A549 (cell line): ENCODE results near the gene PHIP. TPM values are rescaled to one million over a fixed set of nuclear protein-coding genes. Genes with fewer than 3 reads are reported as not detected.

ENCODE experiments used
- ATAC-seq, 2 experiments: fragments of 200-7000 bp in 1 of 2; fragments of >200 bp in 1 of 2; cut with Nextera tagmentation in 1 of 2; cut with Tn5 transposase in 1 of 2; 3 replicates each; pipeline versions ENCODE4 v1.8.0 to v1.9.1; 2018 to 2020; ENCODE audit warnings: mild to moderate bottlenecking in 1 of 2, moderate library complexity in 1 of 2
- CTCF ChIA-PET: fragments of 300-600 bp; sonication (Branson Sonifier 250); formaldehyde crosslinking; extraction: SDS; loops from one replicate; lab custom pipeline; 2021; ENCODE audit warnings: antibody characterized with exemption, inconsistent platforms; lab: Yijun Ruan, JAX
- POLR2A ChIA-PET: fragments of 350-600 bp; formaldehyde crosslinking; extraction: SDS; loops from one replicate; lab custom pipeline; 2021; ENCODE audit warnings: antibody characterized with exemption, inconsistent platforms; lab: Yijun Ruan, JAX
- DNase-seq, 2 experiments: peaks; one replicate each; pipeline versions ENCODE4 v3.0.0 to v3.0.0-alpha.2; 2011 to 2016; ENCODE audit warnings: low read depth in 1 of 2, low spot score in 1 of 2
- FAIRE-seq: peaks from 2 replicates; lab custom pipeline; 2011; peaks lifted over from hg19 to GRCh38; lab: Jason Lieb, UNC
- H3K27ac ChIP-seq, 2 experiments: fragments of >200 bp; sonication (Bioruptor Twin); formaldehyde crosslinking; 3 replicates each; pipeline ENCODE4 v1.5.1; 2016 to 2017
- H3K4me1 ChIP-seq: fragments of >200 bp; sonication (Bioruptor Twin); formaldehyde crosslinking; 3 replicates; pipeline ENCODE4 v1.6.1; 2016
- H3K4me2 ChIP-seq: fragments of >200 bp; sonication (Bioruptor Twin); formaldehyde crosslinking; 3 replicates; pipeline ENCODE4 v1.6.1; 2016
- H3K4me3 ChIP-seq: fragments of >200 bp; sonication (Bioruptor Twin); formaldehyde crosslinking; 3 replicates; pipeline ENCODE4 v1.5.1; 2016
- H3K9me3 ChIP-seq: fragments of >200 bp; sonication (Bioruptor Twin); formaldehyde crosslinking; 3 replicates; pipeline ENCODE4 v1.6.1; 2016
- BCL3 ChIP-seq: fragments of >200 bp; sonication (Bioruptor Twin); formaldehyde crosslinking; IDR thresholded peaks from 3 replicates; pipeline ENCODE4 v1.6.1; 2016
- E2F6 ChIP-seq: IDR thresholded peaks from 2 replicates; pipeline ENCODE4 v1.6.1; 2012; ENCODE audit warnings: low read depth, borderline replicate concordance
- EP300 ChIP-seq, 2 experiments: fragments of >200 bp; sonication (Bioruptor Twin); formaldehyde crosslinking; IDR thresholded peaks; 2 replicates in 1 of 2; 3 replicates in 1 of 2; pipeline ENCODE4 v1.6.1; 2016 to 2017
- FOSB ChIP-seq: fragments of 250-450 bp; sonication (Bioruptor Pico); IDR thresholded peaks from 2 replicates; pipeline ENCODE4 v1.5.0; 2020; ENCODE audit warnings: mild to moderate bottlenecking, moderate library complexity
- HMGXB4 ChIP-seq: fragments of 250-450 bp; sonication (Bioruptor Pico); IDR thresholded peaks from 2 replicates; pipeline ENCODE4 v1.5.0; 2021; ENCODE audit warnings: mild to moderate bottlenecking, moderate library complexity, borderline replicate concordance
- HOXB5 ChIP-seq: fragments of 250-450 bp; sonication (Bioruptor Pico); IDR thresholded peaks from 2 replicates; pipeline ENCODE4 v1.5.0; 2020; ENCODE audit warnings: mild to moderate bottlenecking, moderate library complexity
- KDM1A ChIP-seq: fragments of 200-600 bp; sonication (generic); IDR thresholded peaks from 2 replicates; pipeline ENCODE4 v1.6.1; 2016; ENCODE audit warnings: low read depth, mild to moderate bottlenecking
- MAX ChIP-seq: IDR thresholded peaks from 2 replicates; pipeline ENCODE4 v1.6.1; 2012
- MYC ChIP-seq: IDR thresholded peaks from 2 replicates; pipeline ENCODE4 v1.6.1; 2012; ENCODE audit warnings: mild to moderate bottlenecking, inconsistent platforms, low read length, improper control_type of control experiment, borderline replicate concordance
- NFE2L2 ChIP-seq: fragments of 150-350 bp; conservative IDR thresholded peaks from 2 replicates; pipeline ENCODE4 v1.6.1; 2014; ENCODE audit warnings: low read length
- PBX3 ChIP-seq: IDR thresholded peaks from 2 replicates; pipeline ENCODE4 v1.6.1; 2012
- PHF8 ChIP-seq: fragments of 200-600 bp; sonication (generic); IDR thresholded peaks from 2 replicates; pipeline ENCODE4 v1.6.1; 2016; ENCODE audit warnings: low read depth, mild to moderate bottlenecking, antibody characterized with exemption, moderate library complexity, borderline replicate concordance
- POLR2A ChIP-seq: IDR thresholded peaks from 2 replicates; pipeline ENCODE4 v1.6.1; 2012; ENCODE audit warnings: mild to moderate bottlenecking, low read length
- RARB ChIP-seq: fragments of 250-450 bp; sonication (Bioruptor Pico); IDR thresholded peaks from 2 replicates; pipeline ENCODE4 v1.8.0; 2021; ENCODE audit warnings: mild to moderate bottlenecking, moderate library complexity
- TFCP2L1 ChIP-seq: fragments of 250-450 bp; sonication (Bioruptor Pico); IDR thresholded peaks from 2 replicates; pipeline ENCODE4 v1.5.0; 2021; ENCODE audit warnings: mild to moderate bottlenecking
- ZC3H11A ChIP-seq: fragments of 450-650 bp; IDR thresholded peaks from 2 replicates; pipeline ENCODE4 v1.6.1; 2014; ENCODE audit warnings: antibody characterized with exemption, mild to moderate bottlenecking
- ZNF302 ChIP-seq: fragments of 250-450 bp; sonication (Bioruptor Pico); IDR thresholded peaks from 2 replicates; pipeline ENCODE4 v1.9.0; 2021; ENCODE audit warnings: inconsistent platforms, mild to moderate bottlenecking, moderate library complexity
- WGBS: methylation state at CpG from one replicate; pipeline ENCODE4 v1.1.6; 2017; ENCODE audit errors: missing lambda C conversion rate; 5-methylcytosine and 5-hydroxymethylcytosine counted together
- polyA plus RNA-seq, 4 experiments: library from polyadenylated mRNA; depleted of rRNA in 3 of 4; stranded (reverse); fragments of >200 nt; fragmentation: RNase III in 1 of 4; extraction: RNeasy Plus Mini Kit Qiagen cat#74134 plus additional on column Dnase treatment in 1 of 4; gene quantifications; 2 replicates in 3 of 4; 3 replicates in 1 of 4; pipeline ENCODE4 v1.2.3, GENCODE V29; 2011 to 2017
- TF ChIP-seq, protein P1 (sequence below): fragments of 200-600 bp; sonication (generic); IDR thresholded peaks from 2 replicates; pipeline ENCODE4 v1.6.1; 2016; ENCODE audit warnings: antibody characterized with exemption, mild to moderate bottlenecking, moderate library complexity
- TF ChIP-seq, protein P2 (sequence below): fragments of 250-450 bp; sonication (Bioruptor Pico); IDR thresholded peaks from 2 replicates; pipeline ENCODE4 v1.5.0; 2020; ENCODE audit warnings: low read depth, mild to moderate bottlenecking, moderate library complexity

Gene PHIP
- polyA plus RNA-seq, 2 of the 4 experiments (the other 2 are of a cell fraction) = 7.2 to 14.9 TPM

- TF ChIP-seq RARB (CRISPR knock-in tag) (no peak), MAX (no peak), FOSB (CRISPR knock-in tag) (no peak), ZNF302 (CRISPR knock-in tag) (no peak), MYC (no peak), KDM1A (no peak), ZC3H11A (no peak)
- DNase-seq = no peak
- Histone ChIP-seq H3K9me3 (no peaks in the 10 kb centered on the region), H3K4me2 (no peak overlapping the region), H3K4me1 (peaks cover 11% of the 10 kb centered on the region; the same call in 2 of the 3 replicates), H3K4me3 (no peak overlapping the region), H3K27ac (no peak overlapping the region)
- WGBS = 89% methylated on average over 3 of the region's 3 CpGs
- no peak for FAIRE-seq
- POLR2A ChIA-PET = no interaction called here
- ATAC-seq = no peak
- CTCF ChIA-PET = no interaction called here
These were observed 5.3 kb downstream of the PHIP start for GRCh38 chr6:79072640-79073181.

- H3K4me2 ChIP-seq = no peak overlapping the region
- FAIRE-seq = no peak
- ChIA-PET CTCF (no interaction called here), POLR2A (no interaction called here)
- TF ChIP-seq HMGXB4 (no peak), PBX3 (no peak), ZC3H11A (no peak), NFE2L2 (no peak)
- H3K27ac ChIP-seq = no peak overlapping the region
- no peak overlapping the region for H3K4me3 ChIP-seq
- H3K4me1 ChIP-seq = peaks cover 11% of the 10 kb centered on the region; the same call in 2 of the 3 replicates
- no peak for DNase-seq
- no peaks in the 10 kb centered on the region for H3K9me3 ChIP-seq
- no peak for ATAC-seq
These were observed 6.5 kb downstream of the PHIP start for GRCh38 chr6:79071547-79071946.

DNA sequence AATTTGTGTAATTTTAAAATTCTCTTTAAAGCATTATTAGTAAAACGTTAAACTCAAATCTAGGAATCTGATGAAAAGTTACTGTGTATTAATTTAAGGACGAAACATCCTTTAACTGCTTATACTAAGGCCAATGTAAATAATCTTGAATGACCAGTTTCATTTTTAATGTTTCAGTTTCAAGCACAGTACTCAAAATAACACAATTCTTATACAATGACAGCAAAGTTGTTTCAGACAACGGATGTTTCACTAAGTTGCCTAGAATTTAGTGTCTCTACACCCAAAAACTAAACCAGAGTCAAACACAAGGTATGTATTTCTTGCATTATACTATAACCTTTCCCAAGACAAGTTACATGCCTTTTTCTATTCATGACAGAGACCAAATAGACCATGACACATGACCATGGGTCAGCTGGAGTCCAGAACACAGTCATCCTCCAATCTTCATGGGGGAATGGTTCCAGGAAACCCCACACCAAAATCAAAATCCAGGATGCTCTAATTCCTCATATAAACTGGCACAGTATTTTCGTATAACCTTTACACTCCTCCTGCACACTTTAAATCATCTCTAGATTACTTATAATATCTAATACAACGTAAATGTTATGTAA lies 7.7 kb downstream of the PHIP start:
- no peak for FAIRE-seq
- POLR2A ChIA-PET = no interaction called here
- no peak overlapping the region for H3K4me2 ChIP-seq

More for the DNA sequence above, 7.7 kb downstream of the PHIP start:
- Histone ChIP-seq H3K9me3 (no peaks in the 10 kb centered on the region), H3K4me3 (no peak overlapping the region), H3K4me1 (peaks cover 3% of the 10 kb centered on the region; the same call in 2 of the 3 replicates), H3K27ac (no peak overlapping the region)
- WGBS = 85% methylated on average over 5 of the region's 5 CpGs
- ATAC-seq (no peak), DNase-seq (no peak)
- TF ChIP-seq HOXB5 (CRISPR knock-in tag) = no peak
- TF ChIP-seq E2F6 = no peak
- TF ChIP-seq BCL3 = no peak
- no peak for TF ChIP-seq PHF8
- TF ChIP-seq POLR2A = no peak
- TF ChIP-seq, protein P1, sequence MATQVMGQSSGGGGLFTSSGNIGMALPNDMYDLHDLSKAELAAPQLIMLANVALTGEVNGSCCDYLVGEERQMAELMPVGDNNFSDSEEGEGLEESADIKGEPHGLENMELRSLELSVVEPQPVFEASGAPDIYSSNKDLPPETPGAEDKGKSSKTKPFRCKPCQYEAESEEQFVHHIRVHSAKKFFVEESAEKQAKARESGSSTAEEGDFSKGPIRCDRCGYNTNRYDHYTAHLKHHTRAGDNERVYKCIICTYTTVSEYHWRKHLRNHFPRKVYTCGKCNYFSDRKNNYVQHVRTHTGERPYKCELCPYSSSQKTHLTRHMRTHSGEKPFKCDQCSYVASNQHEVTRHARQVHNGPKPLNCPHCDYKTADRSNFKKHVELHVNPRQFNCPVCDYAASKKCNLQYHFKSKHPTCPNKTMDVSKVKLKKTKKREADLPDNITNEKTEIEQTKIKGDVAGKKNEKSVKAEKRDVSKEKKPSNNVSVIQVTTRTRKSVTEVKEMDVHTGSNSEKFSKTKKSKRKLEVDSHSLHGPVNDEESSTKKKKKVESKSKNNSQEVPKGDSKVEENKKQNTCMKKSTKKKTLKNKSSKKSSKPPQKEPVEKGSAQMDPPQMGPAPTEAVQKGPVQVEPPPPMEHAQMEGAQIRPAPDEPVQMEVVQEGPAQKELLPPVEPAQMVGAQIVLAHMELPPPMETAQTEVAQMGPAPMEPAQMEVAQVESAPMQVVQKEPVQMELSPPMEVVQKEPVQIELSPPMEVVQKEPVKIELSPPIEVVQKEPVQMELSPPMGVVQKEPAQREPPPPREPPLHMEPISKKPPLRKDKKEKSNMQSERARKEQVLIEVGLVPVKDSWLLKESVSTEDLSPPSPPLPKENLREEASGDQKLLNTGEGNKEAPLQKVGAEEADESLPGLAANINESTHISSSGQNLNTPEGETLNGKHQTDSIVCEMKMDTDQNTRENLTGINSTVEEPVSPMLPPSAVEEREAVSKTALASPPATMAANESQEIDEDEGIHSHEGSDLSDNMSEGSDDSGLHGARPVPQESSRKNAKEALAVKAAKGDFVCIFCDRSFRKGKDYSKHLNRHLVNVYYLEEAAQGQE = no peak
- TF ChIP-seq, protein P2, sequence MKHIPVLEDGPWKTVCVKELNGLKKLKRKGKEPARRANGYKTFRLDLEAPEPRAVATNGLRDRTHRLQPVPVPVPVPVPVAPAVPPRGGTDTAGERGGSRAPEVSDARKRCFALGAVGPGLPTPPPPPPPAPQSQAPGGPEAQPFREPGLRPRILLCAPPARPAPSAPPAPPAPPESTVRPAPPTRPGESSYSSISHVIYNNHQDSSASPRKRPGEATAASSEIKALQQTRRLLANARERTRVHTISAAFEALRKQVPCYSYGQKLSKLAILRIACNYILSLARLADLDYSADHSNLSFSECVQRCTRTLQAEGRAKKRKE = no peak
- TF ChIP-seq EP300 (IDR thresholded peaks at IDR 0.05) = no peak
- TF ChIP-seq TFCP2L1 (CRISPR knock-in tag) = no peak
- CTCF ChIA-PET = no interaction called here
